Measurements from ENCODE around the gene ZSCAN16. TPM values are rescaled to one million over a fixed set of nuclear protein-coding genes. Genes with fewer than 3 reads are reported as not detected.

Gene ZSCAN16
- total and polyA plus RNA-seq, 9 donors = 2.6 to 4.4 (median 3.2) TPM

DNA sequence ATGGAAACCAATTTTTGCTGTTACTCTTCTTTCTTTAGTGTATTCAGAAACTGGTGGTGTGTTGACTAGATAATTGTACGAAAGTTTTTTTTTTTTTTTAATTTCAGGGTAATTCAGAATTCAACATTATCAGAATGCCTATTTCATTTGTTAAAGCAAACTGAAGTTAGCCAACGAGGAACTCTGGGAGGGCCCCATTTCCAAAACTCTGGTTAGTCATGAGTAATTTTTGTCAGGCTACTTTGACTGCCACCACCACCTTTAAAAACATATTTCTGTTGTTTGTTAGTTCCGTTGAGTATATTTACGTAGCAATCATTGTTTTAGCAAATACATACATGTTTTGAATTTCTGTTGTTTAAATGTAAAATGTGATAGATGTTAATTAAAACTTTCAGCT is 18.0 kb downstream of the ZSCAN16 start:
- Histone ChIP-seq H3K36me3 (no peaks in the 10 kb centered on the region), H3K4me3 (peak overlapping the region; percentile 81), H3K4me1 (ENCODE audit: insufficient read depth) (peaks cover 7% of the 10 kb centered on the region), H3K27me3 (no peaks in the 10 kb centered on the region), H3K9me3 (no peaks in the 10 kb centered on the region), H3K27ac (no peak overlapping the region)
- no peak for TF ChIP-seq POLR2A (IDR thresholded peaks at IDR 0.05)
- TF ChIP-seq, protein P1, sequence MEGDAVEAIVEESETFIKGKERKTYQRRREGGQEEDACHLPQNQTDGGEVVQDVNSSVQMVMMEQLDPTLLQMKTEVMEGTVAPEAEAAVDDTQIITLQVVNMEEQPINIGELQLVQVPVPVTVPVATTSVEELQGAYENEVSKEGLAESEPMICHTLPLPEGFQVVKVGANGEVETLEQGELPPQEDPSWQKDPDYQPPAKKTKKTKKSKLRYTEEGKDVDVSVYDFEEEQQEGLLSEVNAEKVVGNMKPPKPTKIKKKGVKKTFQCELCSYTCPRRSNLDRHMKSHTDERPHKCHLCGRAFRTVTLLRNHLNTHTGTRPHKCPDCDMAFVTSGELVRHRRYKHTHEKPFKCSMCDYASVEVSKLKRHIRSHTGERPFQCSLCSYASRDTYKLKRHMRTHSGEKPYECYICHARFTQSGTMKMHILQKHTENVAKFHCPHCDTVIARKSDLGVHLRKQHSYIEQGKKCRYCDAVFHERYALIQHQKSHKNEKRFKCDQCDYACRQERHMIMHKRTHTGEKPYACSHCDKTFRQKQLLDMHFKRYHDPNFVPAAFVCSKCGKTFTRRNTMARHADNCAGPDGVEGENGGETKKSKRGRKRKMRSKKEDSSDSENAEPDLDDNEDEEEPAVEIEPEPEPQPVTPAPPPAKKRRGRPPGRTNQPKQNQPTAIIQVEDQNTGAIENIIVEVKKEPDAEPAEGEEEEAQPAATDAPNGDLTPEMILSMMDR (IDR thresholded peaks at IDR 0.05) = no peak
- TF ChIP-seq EP300 (IDR thresholded peaks at IDR 0.05) = no peak
- intact Hi-C loops (cut with DNase I) = loop anchor here in 1 of 4 donors (5.0 kb wide), 1 partner anchor 80 kb away; no protein-coding TSS in a partner anchor
- WGBS, 3 donors = 4 to 7% (median 5%) methylated on average over 4 of the region's 4 CpGs
- no peak for DNase-seq

DNA sequence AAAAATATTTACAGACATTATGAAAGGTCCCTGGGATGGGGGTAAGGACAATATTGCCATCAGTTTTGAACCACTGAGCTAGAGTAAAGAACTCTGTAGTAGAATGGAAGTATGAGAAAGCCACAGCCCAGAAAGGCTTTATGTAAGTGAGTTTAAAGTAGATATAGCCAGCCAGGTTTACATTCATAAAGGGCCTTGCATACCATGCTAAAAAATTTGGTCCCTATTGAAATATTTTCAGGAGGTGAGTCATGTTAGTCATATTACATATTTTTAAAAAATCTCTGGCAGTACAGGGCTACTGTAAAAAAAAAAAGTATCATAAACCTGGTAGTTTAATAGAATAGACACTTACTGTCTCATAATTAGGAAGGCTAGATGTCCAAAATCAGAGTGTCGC is 20.8 kb downstream of the ZSCAN16 start:
- intact Hi-C loops (cut with DNase I) = no loop called here

DNA sequence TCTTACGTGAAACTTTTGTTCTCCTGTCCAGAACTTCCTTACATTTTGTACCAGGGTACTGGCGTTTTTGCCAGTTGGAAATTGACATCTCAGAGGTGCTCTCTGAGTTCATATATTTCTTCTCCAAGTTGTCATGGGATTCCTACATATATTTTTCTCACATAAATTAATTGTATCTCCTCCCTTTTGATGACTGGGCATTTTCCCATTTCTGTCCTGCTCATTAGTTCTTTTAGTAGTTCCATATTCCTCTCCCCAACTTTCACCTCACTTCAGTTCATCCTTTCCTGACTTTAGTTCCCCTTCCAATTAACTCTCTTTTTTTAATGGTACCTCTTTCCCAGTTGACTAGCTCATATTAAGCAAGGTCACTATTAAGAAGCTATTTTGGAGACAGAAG is 28.1 kb downstream of the ZSCAN16 start:
- 90 to 96% (median 93%) methylated on average over 2 of the region's 2 CpGs for WGBS, 3 donors
- Histone ChIP-seq H3K9me3 (no peaks in the 10 kb centered on the region), H3K36me3 (no peaks in the 10 kb centered on the region), H3K4me3 (no peak overlapping the region), H3K4me1 (ENCODE audit: insufficient read depth) (no peaks in the 10 kb centered on the region), H3K27me3 (no peaks in the 10 kb centered on the region), H3K27ac (no peak overlapping the region)
- intact Hi-C loops (cut with DNase I) = no loop called here
- TF ChIP-seq EP300 (IDR thresholded peaks at IDR 0.05) (no peak), POLR2A (IDR thresholded peaks at IDR 0.05) (no peak)
- TF ChIP-seq, protein P1 (IDR thresholded peaks at IDR 0.05) = no peak
- DNase-seq = no peak

More for the DNA sequence above, 20.8 kb downstream of the ZSCAN16 start:
- TF ChIP-seq POLR2A (IDR thresholded peaks at IDR 0.05) (no peak), EP300 (IDR thresholded peaks at IDR 0.05) (no peak)
- TF ChIP-seq, protein P1 (IDR thresholded peaks at IDR 0.05) = no peak
- Histone ChIP-seq H3K36me3 (no peaks in the 10 kb centered on the region), H3K27me3 (no peaks in the 10 kb centered on the region), H3K4me1 (ENCODE audit: insufficient read depth) (peaks cover 2% of the 10 kb centered on the region), H3K9me3 (no peaks in the 10 kb centered on the region), H3K4me3 (no peak overlapping the region), H3K27ac (no peak overlapping the region)
- no peak for DNase-seq
- 97 to 100% (median 98%) methylated on average over 1 of the region's 1 CpG for WGBS, 3 donors

DNA sequence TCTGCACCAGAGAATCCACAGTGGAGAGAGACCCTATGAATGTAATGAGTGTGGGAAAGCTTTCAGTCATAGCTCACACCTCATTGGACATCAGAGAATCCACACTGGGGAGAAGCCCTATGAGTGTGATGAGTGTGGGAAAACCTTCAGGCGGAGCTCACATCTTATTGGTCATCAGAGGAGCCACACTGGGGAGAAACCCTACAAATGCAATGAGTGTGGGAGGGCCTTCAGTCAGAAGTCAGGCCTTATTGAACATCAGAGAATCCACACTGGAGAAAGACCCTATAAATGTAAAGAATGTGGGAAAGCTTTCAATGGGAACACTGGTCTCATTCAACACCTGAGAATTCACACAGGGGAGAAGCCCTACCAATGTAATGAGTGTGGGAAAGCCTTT is 29.1 kb downstream of the ZSCAN16 start:
- intact Hi-C loops (cut with DNase I) = no loop called here
- Histone ChIP-seq H3K9me3 (no peaks in the 10 kb centered on the region), H3K36me3 (no peaks in the 10 kb centered on the region), H3K4me3 (no peak overlapping the region), H3K27me3 (no peaks in the 10 kb centered on the region), H3K4me1 (ENCODE audit: insufficient read depth) (no peaks in the 10 kb centered on the region), H3K27ac (no peak overlapping the region)
- 96 to 100% (median 96%) methylated on average over 1 of the region's 1 CpG for WGBS, 3 donors
- TF ChIP-seq EP300 (IDR thresholded peaks at IDR 0.05) (no peak), POLR2A (IDR thresholded peaks at IDR 0.05) (no peak)
- TF ChIP-seq, protein P1 (IDR thresholded peaks at IDR 0.05) = no peak
- DNase-seq = no peak

Measured in ovary (tissue), 9 donors.